SH-SY5Y (cell line): ENCODE measurements around the gene ARHGAP36.

Source experiments
- GATA2 ChIP-seq: IDR thresholded peaks from 2 replicates; pipeline ENCODE4 v1.6.1; 2011; ENCODE audit warnings: mild to moderate bottlenecking, low read depth, low read length
- GATA3 ChIP-seq: IDR thresholded peaks from 2 replicates; pipeline ENCODE4 v1.6.1; 2011; ENCODE audit warnings: low read depth, mild to moderate bottlenecking, low read length, moderate library complexity

ARHGAP36 gene

DNA sequence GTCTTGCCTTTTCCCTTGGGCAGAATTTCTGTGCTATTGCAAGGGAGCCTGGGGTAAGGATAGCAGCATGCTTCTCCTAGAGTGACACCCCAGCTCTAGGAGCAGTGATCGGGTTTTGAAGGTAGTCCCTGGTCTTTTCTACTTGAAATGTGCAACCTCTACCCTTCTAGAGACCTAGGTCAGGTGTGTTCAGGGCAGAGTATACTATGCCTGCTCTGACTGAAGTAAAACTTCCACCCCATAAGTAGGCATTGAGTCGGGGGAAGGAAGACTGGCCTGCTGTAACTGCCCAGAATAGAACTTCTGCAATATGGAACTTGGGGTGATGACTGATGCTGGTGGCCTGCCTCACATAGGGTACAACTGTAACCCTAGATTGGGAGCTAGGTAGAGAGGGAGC, 80.9 kb downstream of the ARHGAP36 start:
- no peak for TF ChIP-seq GATA2
- TF ChIP-seq GATA3 = no peak
